Measurements from ENCODE around the gene SLC22A14.

- TF ChIP-seq GATA2 (IDR thresholded peaks at IDR 0.05; ENCODE audit: low read depth, low read length) (no peak), GATA3 (IDR thresholded peaks at IDR 0.05; ENCODE audit: low read depth, low read length) (no peak)
These were observed 36.9 kb downstream of the SLC22A14 start for GRCh38 chr3:38318766-38319671.
